ENCODE data around the gene TRPV2. TPM values are rescaled to one million over a fixed set of nuclear protein-coding genes. Genes with fewer than 3 reads are reported as not detected.

Gene TRPV2
- total RNA-seq, 2 experiments from 2014 or later = 4.9 to 10.5 TPM

DNA sequence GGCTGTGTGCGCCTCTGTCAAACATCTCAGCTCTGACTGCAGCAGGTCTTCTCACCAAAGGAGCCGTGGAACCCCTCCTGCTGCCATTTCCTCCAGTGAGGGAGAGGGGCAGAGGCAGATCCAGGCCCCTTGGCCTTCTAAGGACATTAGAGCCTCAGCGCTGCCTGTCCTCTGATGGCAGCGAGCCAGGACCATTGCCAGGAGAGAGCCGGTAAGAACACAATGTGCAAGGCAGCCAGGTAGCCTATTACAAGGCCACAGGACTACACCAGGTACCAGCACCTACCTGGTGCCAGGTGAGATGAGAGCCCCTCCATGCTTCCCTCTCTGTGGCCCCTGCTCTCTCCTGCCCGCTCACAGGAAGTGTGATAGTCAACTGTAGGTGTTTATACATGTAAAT, 65.6 kb downstream of the TRPV2 start:
- intact Hi-C loops (cut with micrococcal nuclease; ENCODE audit: unreplicated experiment) = no loop called here
- no TSS peak for BruUV-seq (replicated peaks)
- Histone ChIP-seq H4K20me1 (ENCODE audit: insufficient read depth, low read length) (no peaks in the 10 kb centered on the region), H3K27ac (ENCODE audit: low read depth, low read length, poor library complexity, severe bottlenecking) (no peak overlapping the region), H3K4me3 (ENCODE audit: low read depth, low read length, poor library complexity, severe bottlenecking) (no peak overlapping the region), H3K36me3 (ENCODE audit: insufficient read depth, low read length) (no peaks in the 10 kb centered on the region), H3K9me2 (ENCODE audit: insufficient read depth, low read length) (no peaks in the 10 kb centered on the region), H3K79me2 (ENCODE audit: insufficient read depth, low read depth, low read length) (no peaks in the 10 kb centered on the region), H3K4me1 (ENCODE audit: insufficient read depth, low read length, poor library complexity, severe bottlenecking) (no peaks in the 10 kb centered on the region), H3K4me2 (ENCODE audit: low read length) (no peak overlapping the region), H3K9me3 (ENCODE audit: low read length) (no peaks in the 10 kb centered on the region), H2AFZ (ENCODE audit: low read length) (no peak overlapping the region)
- ChIA-PET POLR2A (interaction anchor here (1.1 kb wide), 1 partner anchor 8 kb away, joined by 3 read pairs; no protein-coding TSS in a partner anchor), CTCF (ENCODE audit: unreplicated experiment) (no interaction called here)
- no peak for DNase-seq (ENCODE audit: low spot score)
- TF ChIP-seq, protein P1, sequence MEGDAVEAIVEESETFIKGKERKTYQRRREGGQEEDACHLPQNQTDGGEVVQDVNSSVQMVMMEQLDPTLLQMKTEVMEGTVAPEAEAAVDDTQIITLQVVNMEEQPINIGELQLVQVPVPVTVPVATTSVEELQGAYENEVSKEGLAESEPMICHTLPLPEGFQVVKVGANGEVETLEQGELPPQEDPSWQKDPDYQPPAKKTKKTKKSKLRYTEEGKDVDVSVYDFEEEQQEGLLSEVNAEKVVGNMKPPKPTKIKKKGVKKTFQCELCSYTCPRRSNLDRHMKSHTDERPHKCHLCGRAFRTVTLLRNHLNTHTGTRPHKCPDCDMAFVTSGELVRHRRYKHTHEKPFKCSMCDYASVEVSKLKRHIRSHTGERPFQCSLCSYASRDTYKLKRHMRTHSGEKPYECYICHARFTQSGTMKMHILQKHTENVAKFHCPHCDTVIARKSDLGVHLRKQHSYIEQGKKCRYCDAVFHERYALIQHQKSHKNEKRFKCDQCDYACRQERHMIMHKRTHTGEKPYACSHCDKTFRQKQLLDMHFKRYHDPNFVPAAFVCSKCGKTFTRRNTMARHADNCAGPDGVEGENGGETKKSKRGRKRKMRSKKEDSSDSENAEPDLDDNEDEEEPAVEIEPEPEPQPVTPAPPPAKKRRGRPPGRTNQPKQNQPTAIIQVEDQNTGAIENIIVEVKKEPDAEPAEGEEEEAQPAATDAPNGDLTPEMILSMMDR (conservative IDR thresholded peaks at IDR 0.05; ENCODE audit: low read length) = no peak
- no peak for TF ChIP-seq EZH2phosphoT487 (IDR thresholded peaks at IDR 0.05; ENCODE audit: borderline replicate concordance, low read depth, low read length)

DNA sequence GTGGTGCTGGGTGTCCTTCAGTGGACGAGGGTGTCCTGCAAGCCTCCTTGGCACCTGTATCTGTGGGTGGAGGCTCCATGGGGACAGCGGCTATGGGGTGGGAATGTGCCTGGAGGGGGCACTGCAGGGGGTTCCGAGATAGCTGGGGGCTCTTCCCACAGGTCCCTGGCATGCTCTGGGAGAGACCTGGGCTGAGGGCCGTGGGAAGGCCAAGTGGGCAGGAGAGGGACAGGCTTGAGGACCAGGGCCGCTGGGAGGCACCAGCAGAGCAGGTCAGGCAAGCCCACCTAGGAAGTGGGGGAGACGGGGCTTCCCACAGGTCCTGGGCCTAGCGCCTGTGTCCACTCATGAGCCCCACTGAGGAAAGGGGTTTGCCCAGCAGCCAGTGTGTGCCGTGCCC, 66.9 kb downstream of the TRPV2 start:
- H3K4me1 ChIP-seq (ENCODE audit: insufficient read depth, low read length, poor library complexity, severe bottlenecking) = no peaks in the 10 kb centered on the region

GRCh38 chr17:16483021-16483645, 67.8 kb downstream of the TRPV2 start:
- no TSS peak for BruUV-seq (replicated peaks)
- Histone ChIP-seq H3K4me3 (ENCODE audit: low read depth, low read length, poor library complexity, severe bottlenecking) (no peak overlapping the region), H3K4me1 (ENCODE audit: insufficient read depth, low read length, poor library complexity, severe bottlenecking) (no peaks in the 10 kb centered on the region), H3K4me2 (ENCODE audit: low read length) (no peak overlapping the region), H3K9me2 (ENCODE audit: insufficient read depth, low read length) (no peaks in the 10 kb centered on the region), H3K9me3 (ENCODE audit: low read length) (no peaks in the 10 kb centered on the region), H4K20me1 (ENCODE audit: insufficient read depth, low read length) (no peaks in the 10 kb centered on the region), H3K36me3 (ENCODE audit: insufficient read depth, low read length) (no peaks in the 10 kb centered on the region), H3K79me2 (ENCODE audit: insufficient read depth, low read depth, low read length) (no peaks in the 10 kb centered on the region), H3K27ac (ENCODE audit: low read depth, low read length, poor library complexity, severe bottlenecking) (no peak overlapping the region), H2AFZ (ENCODE audit: low read length) (no peak overlapping the region)
- intact Hi-C loops (cut with micrococcal nuclease; ENCODE audit: unreplicated experiment) = no loop called here
- TF ChIP-seq, protein P1 (conservative IDR thresholded peaks at IDR 0.05; ENCODE audit: low read length) = no peak
- no peak for TF ChIP-seq EZH2phosphoT487 (IDR thresholded peaks at IDR 0.05; ENCODE audit: borderline replicate concordance, low read depth, low read length)
- ChIA-PET CTCF (ENCODE audit: unreplicated experiment) (no interaction called here), POLR2A (no interaction called here)
- DNase-seq (ENCODE audit: low spot score) = no peak

More for the DNA sequence above, 66.9 kb downstream of the TRPV2 start:
- POLR2A ChIA-PET = no interaction called here
- CTCF ChIA-PET (ENCODE audit: unreplicated experiment) = no interaction called here
- no peak overlapping the region for H3K27ac ChIP-seq (ENCODE audit: low read depth, low read length, poor library complexity, severe bottlenecking)
- H3K4me2 ChIP-seq (ENCODE audit: low read length) = no peak overlapping the region
- TF ChIP-seq, protein P1 (conservative IDR thresholded peaks at IDR 0.05; ENCODE audit: low read length) = no peak
- TF ChIP-seq EZH2phosphoT487 (IDR thresholded peaks at IDR 0.05; ENCODE audit: borderline replicate concordance, low read depth, low read length) = no peak
- no peaks in the 10 kb centered on the region for H3K9me3 ChIP-seq (ENCODE audit: low read length)
- no peak for DNase-seq (ENCODE audit: low spot score)
- H3K9me2 ChIP-seq (ENCODE audit: insufficient read depth, low read length) = no peaks in the 10 kb centered on the region
- no peak overlapping the region for H3K4me3 ChIP-seq (ENCODE audit: low read depth, low read length, poor library complexity, severe bottlenecking)
- intact Hi-C loops (cut with micrococcal nuclease; ENCODE audit: unreplicated experiment) = no loop called here
- BruUV-seq (replicated peaks) = no TSS peak
- H3K79me2 ChIP-seq (ENCODE audit: insufficient read depth, low read depth, low read length) = no peaks in the 10 kb centered on the region
- no peaks in the 10 kb centered on the region for H4K20me1 ChIP-seq (ENCODE audit: insufficient read depth, low read length)
- H3K36me3 ChIP-seq (ENCODE audit: insufficient read depth, low read length) = no peaks in the 10 kb centered on the region
- H2AFZ ChIP-seq (ENCODE audit: low read length) = no peak overlapping the region

Measured in OCI-LY7 (cell line).